ENCODE measurements around the gene INHBE.

- TF ChIP-seq ZNF76 (tag by site-specific recombination; IDR thresholded peaks at IDR 0.05; ENCODE audit: borderline replicate concordance, low read depth) (no peak), ZNF121 (tag by site-specific recombination; IDR thresholded peaks at IDR 0.05) (no peak), ZNF629 (tag by site-specific recombination; IDR thresholded peaks at IDR 0.05) (no peak), CTCF (tag by site-specific recombination; IDR thresholded peaks at IDR 0.05) (no peak), KLF16 (tag by site-specific recombination; IDR thresholded peaks at IDR 0.05) (no peak), ZBTB44 (tag by site-specific recombination; IDR thresholded peaks at IDR 0.05) (no peak), ZNF202 (tag by site-specific recombination; IDR thresholded peaks at IDR 0.05; ENCODE audit: borderline replicate concordance) (no peak)
Observed at GRCh38 chr12:57470970-57471656, 16.0 kb downstream of the INHBE start.

Measured in HEK293 (cell line).